Ishikawa (cell line): ENCODE results near the gene IRS2.

ENCODE experiments used
- CEBPB ChIP-seq: IDR thresholded peaks from 2 replicates; pipeline ENCODE4 v1.6.1; 2012
- CREB1 ChIP-seq: IDR thresholded peaks from 2 replicates; pipeline ENCODE4 v1.6.1; 2012; ENCODE audit warnings: low read depth
- EGR1 ChIP-seq: IDR thresholded peaks from 2 replicates; pipeline ENCODE4 v1.6.1; 2012
- EP300 ChIP-seq: IDR thresholded peaks from 2 replicates; pipeline ENCODE4 v1.6.1; 2012; ENCODE audit warnings: borderline replicate concordance
- FOXM1 ChIP-seq: IDR thresholded peaks from 2 replicates; pipeline ENCODE4 v1.6.1; 2012; ENCODE audit warnings: low read depth, borderline replicate concordance
- MAX ChIP-seq: IDR thresholded peaks from 2 replicates; pipeline ENCODE4 v1.6.1; 2012
- NFIC ChIP-seq: IDR thresholded peaks from 2 replicates; pipeline ENCODE4 v1.6.1; 2012
- RAD21 ChIP-seq: IDR thresholded peaks from 2 replicates; pipeline ENCODE4 v1.6.1; 2012; ENCODE audit warnings: low read depth
- REST ChIP-seq: IDR thresholded peaks from 2 replicates; pipeline ENCODE4 v1.6.1; 2012; ENCODE audit warnings: low read depth, mild to moderate bottlenecking
- TAF1 ChIP-seq: IDR thresholded peaks from 2 replicates; pipeline ENCODE4 v1.6.1; 2012; ENCODE audit warnings: low read depth, mild to moderate bottlenecking
- TCF12 ChIP-seq: IDR thresholded peaks from 2 replicates; pipeline ENCODE4 v1.6.1; 2012; ENCODE audit warnings: low read depth
- TEAD4 ChIP-seq: IDR thresholded peaks from 2 replicates; pipeline ENCODE4 v1.6.1; 2012
- USF1 ChIP-seq: IDR thresholded peaks from 2 replicates; pipeline ENCODE4 v1.6.1; 2012
- YY1 ChIP-seq: IDR thresholded peaks from 2 replicates; pipeline ENCODE4 v1.6.1; 2012; ENCODE audit warnings: low read depth
- ZBTB7A ChIP-seq: IDR thresholded peaks from 2 replicates; pipeline ENCODE4 v1.6.1; 2012; ENCODE audit warnings: low read depth

IRS2 gene

GRCh38 chr13:109812382-109812781 is 26.0 kb upstream of the IRS2 start:
- TF ChIP-seq CEBPB, result no peak
- no peak for TF ChIP-seq USF1
- no peak for TF ChIP-seq FOXM1
- TF ChIP-seq MAX, result no peak
- TF ChIP-seq NFIC, result no peak
- TF ChIP-seq RAD21, result no peak
- TF ChIP-seq YY1, result no peak

GRCh38 chr13:109810761-109811510 is 24.6 kb upstream of the IRS2 start:
- TF ChIP-seq TAF1, result no peak
- TF ChIP-seq RAD21, result no peak
- TF ChIP-seq EGR1, result no peak
- TF ChIP-seq USF1, result no peak
- no peak for TF ChIP-seq FOXM1
- no peak for TF ChIP-seq REST
- TF ChIP-seq CEBPB, result no peak
- TF ChIP-seq MAX, result no peak
- TF ChIP-seq TCF12, result no peak
- TF ChIP-seq CREB1, result no peak

- TF ChIP-seq REST (no peak), NFIC (no peak), FOXM1 (no peak), TEAD4 (no peak), TCF12 (no peak), CREB1 (no peak), ZBTB7A (no peak), EP300 (no peak), TAF1 (no peak), RAD21 (no peak), EGR1 (no peak), YY1 (no peak), MAX (no peak), CEBPB (no peak), USF1 (no peak)
These were observed 23.0 kb upstream of the IRS2 start for GRCh38 chr13:109809216-109809932.

GRCh38 chr13:109807345-109807744 is 21.0 kb upstream of the IRS2 start:
- TF ChIP-seq EP300 (no peak), USF1 (no peak), TEAD4 (no peak), MAX (no peak), TAF1 (no peak), YY1 (no peak), CREB1 (no peak), EGR1 (no peak), RAD21 (no peak), ZBTB7A (no peak), REST (no peak), TCF12 (no peak)
